A673 (cell line): Measurements from ENCODE around the gene CDT1.

Experiments used
- EZH2 ChIP-seq: fragments of 200-600 bp; sonication (generic); IDR thresholded peaks from 2 replicates; pipeline ENCODE4 v1.6.1; 2017; ENCODE audit warnings: borderline replicate concordance, low read depth, mild to moderate bottlenecking, mixed read lengths, antibody characterized with exemption, low read length; ENCODE audit not compliant: poor library complexity, severe bottlenecking
- TF ChIP-seq, protein P1 (sequence below): fragments of 300-800, 200-600 bp; sonication (generic); conservative IDR thresholded peaks from 2 replicates; pipeline ENCODE4 v1.5.1; 2017; ENCODE audit warnings: low read depth, mild to moderate bottlenecking, antibody characterized with exemption, low read length, moderate library complexity, mixed read lengths

DNA sequence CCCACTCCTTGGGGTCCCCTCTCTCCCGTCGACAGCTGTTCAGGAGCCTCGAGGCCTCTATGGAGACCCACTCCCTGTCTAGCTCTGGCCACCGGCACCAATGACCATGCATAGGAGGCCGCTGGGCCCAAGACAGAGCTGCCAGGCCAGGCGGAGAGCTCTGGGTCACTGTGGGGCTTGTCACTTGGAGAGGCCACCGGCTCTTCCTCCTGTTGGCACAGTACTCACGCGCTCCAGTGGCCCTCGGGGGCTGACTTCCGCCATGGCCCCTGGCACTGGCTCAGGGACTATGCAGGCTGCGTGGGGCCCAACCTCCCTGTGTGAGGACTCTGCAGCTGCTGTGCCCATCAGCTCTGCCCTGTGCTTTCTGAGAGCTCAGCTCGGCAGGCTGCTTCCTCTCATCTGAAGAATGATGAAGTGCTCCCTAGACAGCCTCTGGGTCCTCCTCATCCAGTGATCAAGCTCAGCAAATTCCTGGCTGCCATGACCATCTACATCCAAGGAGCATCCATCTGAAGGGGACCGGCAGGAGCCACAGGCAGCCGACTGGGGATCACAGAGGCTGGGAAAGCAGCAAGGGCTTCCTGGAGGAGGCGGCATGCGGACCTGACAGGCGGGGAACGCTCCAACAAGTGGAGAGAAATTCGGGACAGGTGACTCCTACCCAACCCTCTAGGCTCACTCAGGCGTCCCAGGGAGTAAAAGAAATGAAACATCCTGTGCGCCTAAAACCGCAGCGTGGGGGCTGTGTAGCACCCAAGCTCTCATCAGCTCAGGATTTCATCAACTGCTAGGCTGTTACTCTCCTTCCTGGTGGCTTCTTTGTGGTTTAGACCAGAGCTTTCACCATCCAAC, 36.4 kb downstream of the CDT1 start:
- TF ChIP-seq, protein P1, sequence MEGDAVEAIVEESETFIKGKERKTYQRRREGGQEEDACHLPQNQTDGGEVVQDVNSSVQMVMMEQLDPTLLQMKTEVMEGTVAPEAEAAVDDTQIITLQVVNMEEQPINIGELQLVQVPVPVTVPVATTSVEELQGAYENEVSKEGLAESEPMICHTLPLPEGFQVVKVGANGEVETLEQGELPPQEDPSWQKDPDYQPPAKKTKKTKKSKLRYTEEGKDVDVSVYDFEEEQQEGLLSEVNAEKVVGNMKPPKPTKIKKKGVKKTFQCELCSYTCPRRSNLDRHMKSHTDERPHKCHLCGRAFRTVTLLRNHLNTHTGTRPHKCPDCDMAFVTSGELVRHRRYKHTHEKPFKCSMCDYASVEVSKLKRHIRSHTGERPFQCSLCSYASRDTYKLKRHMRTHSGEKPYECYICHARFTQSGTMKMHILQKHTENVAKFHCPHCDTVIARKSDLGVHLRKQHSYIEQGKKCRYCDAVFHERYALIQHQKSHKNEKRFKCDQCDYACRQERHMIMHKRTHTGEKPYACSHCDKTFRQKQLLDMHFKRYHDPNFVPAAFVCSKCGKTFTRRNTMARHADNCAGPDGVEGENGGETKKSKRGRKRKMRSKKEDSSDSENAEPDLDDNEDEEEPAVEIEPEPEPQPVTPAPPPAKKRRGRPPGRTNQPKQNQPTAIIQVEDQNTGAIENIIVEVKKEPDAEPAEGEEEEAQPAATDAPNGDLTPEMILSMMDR: no peak
- TF ChIP-seq EZH2: no peak
